Measurements from ENCODE around the gene FSIP1. TPM values are rescaled to one million over a fixed set of nuclear protein-coding genes. Genes with fewer than 3 reads are reported as not detected.

Gene FSIP1
- total RNA-seq, 2 donors from 2014 or later: 0.33 TPM; not detected in 1

GRCh38 chr15:39552556-39552955 lies 230.1 kb downstream of the FSIP1 start:
- intact Hi-C loops (cut with DNase I): no loop called here
- DNase-seq (no peak), ATAC-seq (no peak)
- TF ChIP-seq POLR2A (IDR thresholded peaks at IDR 0.05) (no peak), CTCF (IDR thresholded peaks at IDR 0.05) (no peak)
- H3K4me1 ChIP-seq: peaks cover 9% of the 10 kb centered on the region
- no peaks in the 10 kb centered on the region for H3K27me3 ChIP-seq
- H3K27ac ChIP-seq: no peak overlapping the region
- WGBS, 2 donors: 72 to 78% methylated on average over 2 of the region's 2 CpGs
- no peaks in the 10 kb centered on the region for H3K36me3 ChIP-seq (replicated peaks in 1 of 2; ENCODE audit: insufficient read depth in 1 of 2, low read depth in 2 of 2)
- no peak overlapping the region for H3K4me3 ChIP-seq
- H3K9me3 ChIP-seq: no peaks in the 10 kb centered on the region

GRCh38 chr15:39551476-39551875 lies 231.2 kb downstream of the FSIP1 start:
- WGBS, 2 donors: 81 to 83% methylated on average over 2 of the region's 2 CpGs
- intact Hi-C loops (cut with DNase I): no loop called here
- no peak for ATAC-seq

More at GRCh38 chr15:39551476-39551875, 231.2 kb downstream of the FSIP1 start:
- Histone ChIP-seq H3K9me3 (no peaks in the 10 kb centered on the region), H3K27me3 (no peaks in the 10 kb centered on the region), H3K27ac (no peak overlapping the region), H3K4me3 (no peak overlapping the region), H3K4me1 (peaks cover 9% of the 10 kb centered on the region), H3K36me3 (replicated peaks in 1 of 2; ENCODE audit: insufficient read depth in 1 of 2, low read depth in 2 of 2) (no peaks in the 10 kb centered on the region)
- TF ChIP-seq POLR2A (IDR thresholded peaks at IDR 0.05): no peak
- TF ChIP-seq CTCF (IDR thresholded peaks at IDR 0.05): no peak
- no peak for DNase-seq

Other genes starting within 250 kb of the FSIP1 start
- gene THBS1, start 201.8 kb downstream of the FSIP1 start, total RNA-seq: 100 to 1,000 TPM; 139 to 398 TPM
- gene GPR176, start 137.4 kb upstream of the FSIP1 start, total RNA-seq: 1 to 10 TPM in 1 of 2 donors, not detected in 1; 4.7 TPM
- gene EIF2AK4, start 151.3 kb upstream of the FSIP1 start, total RNA-seq: 10 to 100 TPM; 20.8 to 22.3 TPM

All from body of pancreas (tissue), 4 donors.